Mucosa of descending colon (tissue), 3 donors: Measurements from ENCODE around the gene RPL15. TPM values are rescaled to one million over a fixed set of nuclear protein-coding genes. Genes with fewer than 3 reads are reported as not detected.

ENCODE experiments used
- ATAC-seq: fragments of 200-7000 bp; cut with Tn5 transposase; one replicate; pipeline ENCODE4 v1.9.1; 2020; ENCODE audit warnings: mild to moderate bottlenecking, moderate library complexity
- DNase-seq, 3 donors: peaks; one replicate each; pipeline ENCODE4 v3.0.0-alpha.2; 2020
- H3K36me3 ChIP-seq: fragments of 200-600 bp; one replicate; pipeline ENCODE4 v1.8.0; 2021; ENCODE audit warnings: low read depth, mild to moderate bottlenecking
- H3K4me1 ChIP-seq: fragments of 200-600 bp; one replicate; pipeline ENCODE4 v1.8.0; 2021; ENCODE audit warnings: low read depth, mild to moderate bottlenecking
- H3K4me3 ChIP-seq: fragments of 200-600 bp; one replicate; pipeline ENCODE4 v1.8.0; 2021; ENCODE audit warnings: mild to moderate bottlenecking
- H3K9me3 ChIP-seq: fragments of 200-600 bp; one replicate; pipeline ENCODE4 v1.8.0; 2021; ENCODE audit warnings: mild to moderate bottlenecking
- CTCF ChIP-seq: fragments of 200-600 bp; IDR thresholded peaks from one replicate; pipeline ENCODE4 v1.8.0; 2022; ENCODE audit warnings: antibody characterized with exemption, mild to moderate bottlenecking
- intact Hi-C, 2 donors: fragments of 100-400 bp; cut with DNase I in 1 of 2; cut with micrococcal nuclease in 1 of 2; formaldehyde crosslinking; loops; one replicate each; pipeline versions ENCODE4 v1.11.0 to v1.11.1; 2022; cut with DNase I, micrococcal nuclease
- total RNA-seq, 3 donors: library from RNA; stranded (reverse); fragmentation: NEBNext Ultra II Directional in 2 of 3; extraction: Animal tissue kit (Norgen Biotek cat#: 25700) in 2 of 3; gene quantifications; one replicate each; pipeline versions ENCODE4 v1.2.1 to v1.2.4, GENCODE V29; 2021 to 2023
- donor health status: DM: no; HTN: no; CAD: no; lungs with moderate emphysema.
- donor health status: DM: no; HTN: no; CAD: no.
- donor health status: DM: no; HTN: yes; CAD: no.

RPL15 gene
- total RNA-seq, 3 donors from 2014 or later = 1,277 to 1,409 (median 1,319) TPM

- ATAC-seq (no peak), DNase-seq (no peak)
- peaks cover 14% of the 10 kb centered on the region for H3K4me1 ChIP-seq
- no peak overlapping the region for H3K4me3 ChIP-seq
- H3K36me3 ChIP-seq = no peaks in the 10 kb centered on the region
- H3K9me3 ChIP-seq = no peaks in the 10 kb centered on the region
- intact Hi-C loops = no loop called here
- no peak for TF ChIP-seq CTCF
Observed at GRCh38 chr3:23919628-23920027, 2.7 kb downstream of the RPL15 start.

- no peak overlapping the region for H3K4me3 ChIP-seq
- TF ChIP-seq CTCF = no peak
- no peaks in the 10 kb centered on the region for H3K9me3 ChIP-seq
- ATAC-seq = no peak
- intact Hi-C loops = no loop called here
- H3K4me1 ChIP-seq = peaks cover 14% of the 10 kb centered on the region
- no peaks in the 10 kb centered on the region for H3K36me3 ChIP-seq
- DNase-seq = no peak
Observed at GRCh38 chr3:23920151-23920655, 3.3 kb downstream of the RPL15 start.

GRCh38 chr3:23921052-23921511, 4.2 kb downstream of the RPL15 start:
- Histone ChIP-seq H3K4me1 (peaks cover 11% of the 10 kb centered on the region), H3K36me3 (no peaks in the 10 kb centered on the region), H3K4me3 (no peak overlapping the region), H3K9me3 (no peaks in the 10 kb centered on the region)
- DNase-seq (no peak), ATAC-seq (no peak)
- TF ChIP-seq CTCF = no peak
- intact Hi-C loops = no loop called here

- Histone ChIP-seq H3K9me3 (no peaks in the 10 kb centered on the region), H3K36me3 (no peaks in the 10 kb centered on the region), H3K4me1 (peaks cover 2% of the 10 kb centered on the region), H3K4me3 (no peak overlapping the region)
- ATAC-seq (no peak), DNase-seq (no peak)
- TF ChIP-seq CTCF = no peak
- intact Hi-C loops = no loop called here
Observed at GRCh38 chr3:23923786-23924185, 6.9 kb downstream of the RPL15 start.

- no peaks in the 10 kb centered on the region for H3K9me3 ChIP-seq
- H3K4me1 ChIP-seq = no peaks in the 10 kb centered on the region
- DNase-seq (no peak), ATAC-seq (no peak)
- H3K36me3 ChIP-seq = no peaks in the 10 kb centered on the region
- no peak for TF ChIP-seq CTCF
- intact Hi-C loops = no loop called here
- H3K4me3 ChIP-seq = no peak overlapping the region
Observed at GRCh38 chr3:23926246-23926645, 9.3 kb downstream of the RPL15 start.

GRCh38 chr3:23926736-23927135, 9.8 kb downstream of the RPL15 start:
- Histone ChIP-seq H3K4me3 (no peak overlapping the region), H3K4me1 (no peaks in the 10 kb centered on the region), H3K36me3 (no peaks in the 10 kb centered on the region), H3K9me3 (no peaks in the 10 kb centered on the region)
- TF ChIP-seq CTCF = no peak
- ATAC-seq (no peak), DNase-seq (no peak)
- intact Hi-C loops = no loop called here
